GM13976 (cell line): ENCODE measurements around the gene TMEM179.
"Not testable (repeated sequence)": the region's sequence is repeated elsewhere in the genome, so short reads cannot be mapped to it uniquely, and the experiment has no call there.

Experiments used
- DNase-seq: peaks from one replicate; pipeline ENCODE4 v3.0.0; 2012; ENCODE audit warnings: low spot score
- CTCF ChIP-seq: IDR thresholded peaks from 2 replicates; pipeline ENCODE4 v1.5.1; 2012; ENCODE audit warnings: borderline replicate concordance, mild to moderate bottlenecking; ENCODE audit not compliant: insufficient read depth; ENCODE audit errors: extremely low read depth, missing control alignments, control extremely low read depth
- in situ Hi-C: fragments of 300-500 bp; cut with MboI; formaldehyde crosslinking; loops from one replicate; pipeline ENCODE4 v1.12.0; 2022; ENCODE audit warnings: low sequenced_read_pairs, mixed read lengths, inconsistent platforms; ENCODE audit not compliant: unreplicated experiment

The TMEM179 gene

GRCh38 chr14:104637546-104638003 lies 33.0 kb upstream of the TMEM179 start:
- in situ Hi-C loops, result no loop called here
- TF ChIP-seq CTCF, result no peak
- DNase-seq, result no peak

GRCh38 chr14:104636846-104637545 lies 32.4 kb upstream of the TMEM179 start:
- DNase-seq, in situ Hi-C loops: not testable (repeated sequence)

- DNase-seq, result no peak
- TF ChIP-seq CTCF, result no peak
- in situ Hi-C loops, result no loop called here
Measured at GRCh38 chr14:104636131-104636530, 31.6 kb upstream of the TMEM179 start.

- in situ Hi-C loops, result no loop called here
- TF ChIP-seq CTCF, result no peak
- DNase-seq, result no peak
Measured at GRCh38 chr14:104635717-104636116, 31.1 kb upstream of the TMEM179 start.

GRCh38 chr14:104634886-104635570 lies 30.5 kb upstream of the TMEM179 start:
- no peak for DNase-seq
- in situ Hi-C loops, result no loop called here
- no peak for TF ChIP-seq CTCF

GRCh38 chr14:104634138-104634760 lies 29.7 kb upstream of the TMEM179 start:
- no peak for DNase-seq
- in situ Hi-C loops, result no loop called here
- TF ChIP-seq CTCF, result no peak

- in situ Hi-C loops, result no loop called here
- TF ChIP-seq CTCF, result no peak
- DNase-seq, result no peak
Measured at GRCh38 chr14:104633276-104634137, 28.9 kb upstream of the TMEM179 start.
